SH-SY5Y (cell line): ENCODE measurements around the gene VANGL1.

Experiments used
- GATA2 ChIP-seq: IDR thresholded peaks from 2 replicates; pipeline ENCODE4 v1.6.1; 2011; ENCODE audit warnings: mild to moderate bottlenecking, low read depth, low read length
- GATA3 ChIP-seq: IDR thresholded peaks from 2 replicates; pipeline ENCODE4 v1.6.1; 2011; ENCODE audit warnings: low read depth, mild to moderate bottlenecking, low read length, moderate library complexity

VANGL1 gene

DNA sequence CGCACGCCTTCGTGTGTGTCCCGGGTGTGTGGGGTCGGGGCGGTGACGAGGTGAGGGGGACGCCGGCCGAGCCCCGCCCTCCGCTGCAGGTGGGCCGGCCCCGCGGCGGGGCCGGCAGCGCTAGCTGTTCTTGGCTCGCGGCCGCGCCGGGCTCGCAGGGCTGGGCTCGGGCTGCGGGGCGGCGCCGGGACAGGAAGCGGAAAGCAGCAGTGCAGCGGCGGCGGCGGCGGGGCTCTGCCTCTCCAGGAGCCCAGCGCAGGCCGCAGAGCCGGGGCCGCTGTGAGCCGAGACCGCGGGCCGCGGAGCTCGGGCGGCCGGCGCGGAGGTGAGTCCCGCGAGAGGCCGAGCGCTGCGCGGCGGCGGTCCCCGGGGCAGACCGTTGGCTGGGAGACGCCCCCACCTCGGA lies at the start of gene VANGL1:
TSS of gene VANGL1 (plus strand) at position 209 of the 406 bp plus-strand sequence. CDS start 9,444 bp downstream, outside the sequence.
- TF ChIP-seq GATA3, result no peak

DNA sequence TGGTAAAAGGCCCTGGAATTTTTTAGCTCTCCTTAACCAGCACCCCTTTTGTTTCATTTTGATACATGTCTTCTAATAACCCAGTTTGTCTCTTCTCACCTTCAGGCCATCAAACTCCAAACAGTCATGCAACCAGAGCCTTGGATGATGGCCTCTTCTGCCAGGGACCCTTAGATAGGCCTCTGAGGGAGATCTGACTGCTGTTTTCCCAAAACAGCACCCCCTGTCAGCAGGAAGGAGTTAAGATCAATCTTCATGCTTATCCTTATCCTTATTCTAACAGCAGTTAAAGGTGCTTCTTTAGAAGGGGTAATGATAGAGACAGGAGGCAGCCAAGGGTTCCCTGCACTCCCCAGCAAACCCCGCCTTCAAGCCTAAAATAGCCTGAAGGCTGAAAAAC lies 49.5 kb upstream of the VANGL1 start:
- no peak for TF ChIP-seq GATA2
- TF ChIP-seq GATA3, result no peak

GRCh38 chr1:115593365-115594259 lies 48.2 kb upstream of the VANGL1 start:
- TF ChIP-seq GATA2 (no peak), GATA3 (no peak)

DNA sequence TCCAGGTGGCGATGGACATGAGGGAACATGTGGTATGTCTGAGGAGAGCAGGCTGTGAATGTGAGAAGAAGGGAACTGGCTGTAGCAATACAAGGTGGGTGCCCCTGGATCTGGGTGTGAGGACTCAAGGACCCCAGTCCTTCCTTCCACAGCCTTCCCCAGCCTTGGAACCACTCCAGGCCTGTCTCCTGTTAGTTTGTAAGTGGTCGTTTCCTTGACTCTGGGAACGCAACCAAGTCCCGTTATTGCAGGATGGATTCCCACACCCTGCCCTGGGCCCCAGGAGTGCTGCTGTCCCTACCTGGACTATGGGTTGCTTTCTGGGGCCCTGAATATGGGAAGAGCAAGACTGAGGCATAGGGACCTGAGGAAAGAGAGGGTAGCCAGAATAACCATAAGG lies 47.2 kb upstream of the VANGL1 start:
- TF ChIP-seq GATA2 (no peak), GATA3 (no peak)

DNA sequence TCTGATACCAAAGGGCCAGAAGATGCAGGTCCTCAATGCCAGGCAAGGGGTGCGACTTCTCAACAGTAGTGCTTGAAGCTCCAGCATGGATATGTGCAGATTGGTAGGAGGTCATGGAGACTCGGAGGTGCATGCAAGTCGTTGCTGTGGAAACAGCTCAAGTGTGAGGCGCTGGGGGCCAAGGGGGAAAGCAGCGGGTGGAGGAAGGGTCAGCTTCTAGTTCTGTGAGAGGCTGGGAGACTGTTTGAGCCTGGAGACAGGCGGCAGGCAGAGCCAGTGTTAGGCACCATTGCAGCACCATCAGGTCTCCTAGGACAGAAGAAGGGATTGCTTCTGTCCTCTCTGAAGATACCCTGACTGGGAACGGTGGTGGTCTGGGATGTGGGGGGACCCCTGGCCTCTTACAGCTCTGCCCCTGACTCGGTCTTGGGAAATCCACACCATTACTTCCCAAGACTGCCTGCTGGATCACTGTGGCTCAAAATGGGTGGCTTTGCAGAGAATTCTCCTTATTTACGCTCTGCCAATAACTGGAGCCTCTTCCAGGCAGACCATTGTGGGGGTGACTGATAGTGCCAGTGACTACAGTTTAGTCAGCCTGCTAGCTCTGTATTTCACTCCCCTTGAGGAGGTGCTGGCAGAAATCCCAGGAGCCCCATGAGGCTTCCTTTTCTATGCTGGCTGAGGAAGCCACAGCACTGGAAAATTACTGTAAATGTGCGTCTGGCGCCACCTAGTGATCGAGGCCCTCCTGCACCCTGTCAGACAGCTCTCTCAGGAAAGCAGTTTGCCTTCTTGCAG lies 46.3 kb upstream of the VANGL1 start:
- TF ChIP-seq GATA3 (no peak), GATA2 (no peak)

DNA sequence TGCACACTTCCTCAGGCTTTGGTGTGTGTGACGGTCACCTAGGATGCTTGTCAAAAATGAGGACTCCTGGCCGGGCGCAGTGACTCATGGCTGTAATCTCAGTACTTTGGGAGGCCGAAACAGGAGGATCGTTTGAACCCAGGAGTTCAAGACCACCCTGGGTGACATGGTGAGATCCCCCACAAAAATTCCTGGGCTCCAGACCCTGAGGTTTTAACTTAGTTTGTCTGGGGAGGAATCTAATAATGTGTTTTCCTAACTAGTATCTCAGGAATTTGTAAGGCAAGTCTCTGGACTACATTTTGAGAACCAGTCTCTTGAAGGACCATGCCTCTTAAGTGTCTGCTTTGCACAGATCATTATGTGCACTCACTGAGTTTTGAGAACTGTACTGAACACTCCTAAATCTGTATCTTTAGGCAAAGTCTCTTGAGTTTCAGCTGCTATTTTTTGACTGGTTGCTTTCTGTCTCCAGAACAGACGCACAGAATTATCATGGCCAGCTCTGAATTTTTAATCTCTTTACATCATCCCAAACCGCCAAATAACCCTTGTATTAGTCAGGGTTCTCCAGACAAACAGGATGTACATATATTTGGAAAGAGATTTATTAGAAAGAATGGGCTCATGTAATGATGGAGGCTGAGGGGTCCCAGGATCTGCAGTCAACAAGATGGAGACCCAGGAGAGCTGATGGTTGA lies 45.5 kb upstream of the VANGL1 start:
- TF ChIP-seq GATA3 (no peak), GATA2 (no peak)

GRCh38 chr1:115604508-115604907 lies 37.3 kb upstream of the VANGL1 start:
- TF ChIP-seq GATA2 (no peak), GATA3 (no peak)

- TF ChIP-seq GATA3 (no peak), GATA2 (no peak)
Measured at GRCh38 chr1:115606305-115606704, 35.5 kb upstream of the VANGL1 start.

- TF ChIP-seq GATA3, result no peak
- TF ChIP-seq GATA2, result no peak
Measured at GRCh38 chr1:115609021-115609420, 32.7 kb upstream of the VANGL1 start.

DNA sequence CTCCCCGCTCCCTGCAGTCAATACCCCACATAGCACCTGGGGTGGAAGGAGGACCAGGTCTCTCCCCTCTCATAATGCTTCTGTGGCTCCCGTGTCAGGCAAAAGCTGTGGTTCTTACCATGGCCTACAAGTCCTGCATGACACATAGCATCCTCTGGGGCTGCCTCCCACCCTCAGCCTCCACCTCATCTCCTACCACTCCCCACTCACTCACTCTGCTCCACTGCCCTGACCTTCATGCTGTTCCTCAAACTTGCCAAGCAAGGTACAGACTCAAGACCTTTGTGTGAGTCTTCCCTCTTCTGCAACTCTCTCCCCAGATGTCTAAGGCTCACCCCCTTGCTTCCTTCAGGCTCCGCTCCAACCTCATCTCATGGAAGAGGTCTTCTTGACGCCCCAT lies 28.0 kb upstream of the VANGL1 start:
- no peak for TF ChIP-seq GATA3
- no peak for TF ChIP-seq GATA2

DNA sequence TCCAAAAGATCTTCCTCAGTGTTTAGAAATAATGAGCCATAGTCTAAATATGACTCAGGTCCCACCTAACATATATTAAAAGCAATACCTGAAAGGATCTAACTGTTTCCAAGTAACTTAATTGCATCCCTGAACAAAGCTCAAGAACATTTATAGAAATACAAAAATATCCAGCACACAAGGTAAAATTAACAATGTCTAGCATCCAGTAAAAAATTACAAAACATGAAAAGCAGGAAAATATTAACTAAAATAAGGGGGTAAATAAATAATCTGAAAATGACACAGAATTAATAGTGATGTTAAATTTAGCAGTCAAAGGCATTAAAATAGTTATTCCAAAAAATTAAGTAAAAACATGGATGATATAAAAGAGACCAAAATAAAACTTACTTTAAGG lies 21.3 kb upstream of the VANGL1 start:
- TF ChIP-seq GATA3 (no peak), GATA2 (no peak)

DNA sequence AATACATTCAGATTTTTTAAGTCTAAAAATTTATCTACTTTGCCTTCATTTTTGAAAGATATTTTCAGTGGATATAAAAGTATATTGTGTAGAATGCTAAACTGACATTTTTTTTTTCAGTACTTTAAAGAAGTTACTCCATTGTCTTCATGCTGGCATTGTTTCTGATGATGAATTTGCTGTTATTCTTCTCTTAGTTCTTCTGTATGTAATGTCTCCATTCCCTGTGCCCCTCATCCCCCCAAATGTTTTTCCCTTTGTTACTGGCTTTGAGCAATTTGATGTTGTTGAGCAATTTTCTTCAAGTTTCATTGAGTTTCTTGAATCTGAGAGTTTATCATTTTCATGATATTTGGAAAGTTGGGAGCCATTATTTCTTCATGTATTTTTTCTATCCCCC lies 20.8 kb upstream of the VANGL1 start:
- no peak for TF ChIP-seq GATA3

DNA sequence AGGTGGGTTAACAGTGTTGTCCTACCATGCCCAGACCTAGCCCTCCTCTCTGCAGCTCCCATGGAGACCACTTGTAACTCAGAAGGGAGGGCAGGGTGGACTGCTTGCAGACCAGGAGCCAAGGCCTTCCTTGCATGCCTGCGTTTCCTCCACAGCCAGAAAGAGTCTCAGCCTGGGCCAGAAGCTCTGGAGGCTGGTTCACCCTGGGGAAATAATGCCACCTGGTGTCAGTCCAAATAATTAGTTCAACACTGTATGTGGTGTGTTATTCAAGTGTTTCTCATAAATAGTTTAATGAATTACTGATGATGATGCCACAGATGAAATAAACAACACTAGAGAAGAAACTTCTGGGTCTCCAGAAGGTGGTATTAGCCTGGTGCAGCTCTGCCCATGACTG lies 16.9 kb upstream of the VANGL1 start:
- TF ChIP-seq GATA2 (no peak), GATA3 (no peak)

DNA sequence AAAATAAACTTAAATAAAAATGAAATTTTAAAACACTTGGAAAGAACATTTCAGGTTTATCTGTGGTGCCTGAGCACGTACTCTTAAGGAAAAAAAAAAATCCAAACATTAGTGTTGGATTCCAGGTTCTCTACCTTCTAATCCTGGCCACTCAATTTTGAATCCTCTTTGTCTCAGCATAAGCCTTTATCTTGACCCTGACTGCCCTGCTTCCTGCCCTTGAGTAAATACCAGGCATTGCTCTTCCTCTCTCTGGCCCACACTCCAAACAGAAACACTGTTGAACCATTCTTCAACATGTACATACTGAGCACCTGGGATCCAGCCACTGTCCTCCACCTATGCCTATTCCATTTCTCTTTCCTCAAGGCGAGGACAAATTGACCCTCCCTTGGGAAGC lies 11.4 kb upstream of the VANGL1 start:
- TF ChIP-seq GATA2 (no peak), GATA3 (no peak)
